HG03378 (cell line): ENCODE results near the gene RGS11.

Source experiments
- ATAC-seq: cut with Tn5 transposase; IDR thresholded peaks from one replicate; pipeline ENCODE4 v1.9.1; 2021; ENCODE audit warnings: mild to moderate bottlenecking, moderate library complexity; ENCODE audit not compliant: unreplicated experiment

RGS11 gene

GRCh38 chr16:296806-297510, 21.2 kb upstream of the RGS11 start:
- no peak for ATAC-seq

DNA sequence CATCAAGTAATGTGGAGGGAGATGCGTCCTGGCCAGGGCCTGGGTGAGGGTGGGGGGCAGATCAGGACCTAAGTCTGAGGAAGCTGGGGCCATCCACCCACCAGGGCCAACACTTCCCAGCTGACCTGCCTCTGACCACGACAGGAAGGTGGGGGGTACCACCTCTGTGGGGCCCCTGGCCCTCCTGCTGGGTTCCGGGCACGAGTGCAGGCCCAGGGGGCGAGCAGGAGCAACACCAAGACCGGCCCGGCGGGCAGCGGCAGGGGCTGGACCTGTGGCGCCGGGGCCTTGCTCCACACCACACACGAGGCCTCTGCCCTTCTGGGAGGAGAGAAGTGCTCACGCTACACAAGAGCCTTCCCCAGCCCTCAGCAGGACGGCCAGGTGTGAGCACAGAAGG, 20.5 kb upstream of the RGS11 start:
- ATAC-seq = no peak

DNA sequence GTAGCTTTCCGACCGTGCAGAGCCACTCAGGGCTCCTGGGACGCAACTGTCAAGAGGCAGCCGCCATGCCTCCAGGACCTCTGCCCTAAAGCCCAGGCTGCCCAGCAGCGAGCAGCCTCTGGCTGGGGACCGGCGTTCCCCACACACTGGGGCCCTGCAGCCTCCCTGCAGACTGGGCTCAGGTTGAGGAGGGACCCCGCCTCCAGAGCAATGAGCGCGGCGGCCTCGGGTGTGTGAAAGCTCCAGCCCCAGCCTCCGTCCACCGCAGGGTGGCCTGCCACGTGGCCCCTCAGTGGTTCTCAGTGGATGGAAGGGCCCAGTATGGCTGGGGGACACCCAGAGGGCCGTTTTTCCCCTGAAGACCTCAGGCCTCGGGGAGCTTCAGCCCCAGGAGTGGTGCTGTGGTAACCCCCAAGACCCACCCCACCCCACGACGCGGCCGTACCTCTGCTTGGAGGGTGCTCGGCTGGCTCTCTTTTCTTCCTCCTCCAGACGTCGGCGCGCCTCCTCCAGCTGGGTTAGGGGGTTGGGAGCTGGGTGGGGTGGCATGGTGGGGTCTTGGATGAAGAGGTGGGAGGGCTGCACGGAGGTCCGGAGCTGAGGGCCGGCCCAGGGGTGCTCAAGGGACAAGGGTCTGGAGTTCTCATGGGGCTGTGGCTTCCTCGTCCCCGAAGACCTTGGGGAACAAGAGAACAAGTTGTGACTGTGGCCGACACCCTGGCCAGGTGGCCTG, 17.5 kb upstream of the RGS11 start:
- ATAC-seq = no peak

- ATAC-seq = no peak
Observed at GRCh38 chr16:291539-291938, 15.8 kb upstream of the RGS11 start.

GRCh38 chr16:290681-291405, 15.1 kb upstream of the RGS11 start:
- no peak for ATAC-seq

GRCh38 chr16:290015-290680, 14.4 kb upstream of the RGS11 start:
- ATAC-seq = no peak

DNA sequence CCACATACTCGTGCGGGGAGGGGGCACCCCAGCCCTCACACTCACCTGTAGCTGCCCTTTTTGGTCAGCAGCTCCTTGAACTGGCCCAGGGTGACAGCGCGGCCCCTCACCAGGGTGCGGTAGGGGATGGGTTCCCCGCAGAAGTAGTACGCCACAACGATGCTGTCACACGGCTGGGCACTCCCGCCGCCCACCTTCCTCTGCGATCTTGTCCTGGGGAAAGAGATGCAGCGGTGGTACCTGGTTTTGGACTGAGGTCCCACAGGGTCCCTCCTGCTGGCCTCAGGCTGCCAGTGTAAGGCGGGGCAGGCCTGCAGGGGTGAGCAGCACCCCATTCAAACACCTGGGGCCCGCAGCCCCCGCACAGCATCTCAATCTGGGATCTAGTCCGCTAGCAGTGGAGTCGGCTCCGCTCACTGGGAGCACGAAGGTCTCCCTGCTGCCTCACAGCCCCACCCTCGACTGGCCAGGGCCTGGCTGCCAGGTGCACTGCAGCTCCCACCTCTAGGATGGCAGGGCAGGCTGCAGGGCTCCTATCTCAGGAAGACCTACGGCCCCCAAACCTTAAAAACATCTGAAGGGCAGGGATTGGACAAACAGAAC, 13.8 kb upstream of the RGS11 start:
- no peak for ATAC-seq

- no peak for ATAC-seq
Observed at GRCh38 chr16:287981-288920, 12.5 kb upstream of the RGS11 start.

- ATAC-seq = no peak
Observed at GRCh38 chr16:287298-287811, 11.6 kb upstream of the RGS11 start.

DNA sequence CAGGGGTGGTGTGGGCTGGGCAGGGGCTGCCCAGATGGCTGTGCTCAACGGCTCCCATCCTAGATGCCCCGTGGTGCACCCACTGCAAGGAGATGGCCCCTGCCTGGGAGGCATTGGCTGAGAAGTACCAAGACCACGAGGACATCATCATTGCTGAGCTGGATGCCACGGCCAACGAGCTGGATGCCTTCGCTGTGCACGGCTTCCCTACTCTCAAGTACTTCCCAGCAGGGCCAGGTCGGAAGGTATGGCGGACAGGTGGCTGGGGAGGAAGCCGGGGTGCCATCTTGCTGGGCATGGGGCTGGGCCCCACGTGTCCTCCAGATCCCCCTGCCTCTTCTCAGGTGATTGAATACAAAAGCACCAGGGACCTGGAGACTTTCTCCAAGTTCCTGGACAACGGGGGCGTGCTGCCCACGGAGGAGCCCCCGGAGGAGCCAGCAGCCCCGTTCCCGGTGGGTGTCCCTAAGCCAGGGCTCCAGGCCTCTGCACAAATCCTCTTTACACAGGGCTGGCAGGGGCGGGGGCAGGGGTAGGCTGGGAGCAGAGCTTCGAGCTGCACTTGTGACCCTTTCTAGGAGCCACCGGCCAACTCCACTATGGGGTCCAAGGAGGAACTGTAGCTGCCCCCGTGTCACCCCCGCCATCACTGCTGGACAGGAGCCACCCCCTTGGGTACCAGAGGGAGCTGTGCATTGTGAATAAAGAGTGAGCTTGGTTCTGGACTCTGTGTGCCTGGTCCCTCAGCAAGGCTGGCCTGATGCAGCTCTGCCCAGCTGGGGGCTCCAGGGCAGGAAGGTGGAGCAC, 10.9 kb upstream of the RGS11 start:
- no peak for ATAC-seq

DNA sequence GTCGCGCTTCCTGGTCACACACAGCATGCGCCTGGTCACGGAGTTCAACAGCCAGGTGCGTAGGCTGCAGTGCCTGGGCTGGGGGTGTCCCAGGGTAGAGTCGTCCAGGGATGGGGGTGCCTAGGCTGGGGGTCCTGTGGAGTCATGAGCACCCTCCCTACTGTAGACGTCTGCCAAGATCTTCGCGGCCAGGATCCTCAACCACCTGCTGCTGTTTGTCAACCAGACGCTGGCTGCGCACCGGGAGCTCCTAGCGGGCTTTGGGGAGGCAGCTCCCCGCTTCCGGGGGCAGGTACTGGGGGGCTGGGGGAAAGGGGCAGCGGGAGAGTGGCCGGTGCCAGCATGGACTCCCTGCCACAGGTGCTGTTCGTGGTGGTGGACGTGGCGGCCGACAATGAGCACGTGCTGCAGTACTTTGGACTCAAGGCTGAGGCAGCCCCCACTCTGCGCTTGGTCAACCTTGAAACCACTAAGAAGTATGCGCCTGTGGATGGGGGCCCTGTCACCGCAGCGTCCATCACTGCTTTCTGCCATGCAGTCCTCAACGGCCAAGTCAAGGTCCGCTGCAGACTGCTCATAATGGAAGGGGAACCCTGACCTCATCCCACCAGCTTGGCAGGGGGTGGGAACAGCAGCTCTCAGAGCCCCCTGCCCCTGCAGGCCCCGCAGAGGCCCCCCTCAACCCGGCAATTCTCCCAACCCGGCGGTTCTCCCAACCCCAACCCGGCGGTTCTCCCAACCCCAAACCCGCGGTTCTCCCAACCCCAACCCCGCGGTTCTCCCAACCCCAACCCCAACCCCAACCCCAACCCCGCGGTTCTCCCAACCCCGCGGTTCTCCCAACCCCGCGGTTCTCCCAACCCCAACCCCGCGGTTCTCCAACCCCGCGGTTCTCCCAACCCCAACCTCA, 9.7 kb upstream of the RGS11 start:
- no peak for ATAC-seq

DNA sequence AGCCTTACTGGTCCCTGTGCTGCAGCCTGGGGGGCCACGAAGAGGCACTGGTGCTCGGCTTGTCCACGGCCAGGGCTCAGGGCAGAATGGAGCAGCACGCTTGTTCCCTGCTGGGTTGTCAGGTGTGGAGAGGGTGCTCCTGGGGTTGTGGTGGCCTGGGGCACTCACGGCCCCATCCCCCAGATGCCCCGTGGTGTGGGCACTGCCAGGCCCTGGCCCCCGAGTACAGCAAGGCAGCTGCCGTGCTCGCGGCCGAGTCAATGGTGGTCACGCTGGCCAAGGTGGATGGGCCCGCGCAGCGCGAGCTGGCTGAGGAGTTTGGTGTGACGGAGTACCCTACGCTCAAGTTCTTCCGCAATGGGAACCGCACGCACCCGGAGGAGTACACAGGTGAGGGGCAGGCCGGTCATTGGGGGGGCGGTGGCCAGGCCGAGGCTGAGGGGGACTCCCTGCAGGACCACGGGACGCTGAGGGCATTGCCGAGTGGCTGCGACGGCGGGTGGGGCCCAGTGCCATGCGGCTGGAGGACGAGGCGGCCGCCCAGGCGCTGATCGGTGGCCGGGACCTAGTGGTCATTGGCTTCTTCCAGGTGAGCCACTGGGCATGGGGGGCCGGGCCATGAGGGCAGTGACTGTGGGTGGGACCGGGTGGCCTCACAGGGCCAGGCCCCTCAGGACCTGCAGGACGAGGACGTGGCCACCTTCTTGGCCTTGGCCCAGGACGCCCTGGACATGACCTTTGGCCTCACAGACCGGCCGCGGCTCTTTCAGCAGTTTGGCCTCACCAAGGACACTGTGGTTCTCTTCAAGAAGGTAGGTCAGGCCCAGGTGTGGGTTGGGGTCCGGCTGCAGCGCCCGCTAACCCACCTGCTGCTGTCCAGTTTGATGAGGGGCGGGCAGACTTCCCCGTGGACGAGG, 8.7 kb upstream of the RGS11 start:
- ATAC-seq = no peak

GRCh38 chr16:283033-283805, 7.5 kb upstream of the RGS11 start, which contains the start of gene PDIA2:
TSS of gene PDIA2 (plus strand) at chr16:283164. CDS start at chr16:283170, 6 bp downstream.
- no peak for ATAC-seq

DNA sequence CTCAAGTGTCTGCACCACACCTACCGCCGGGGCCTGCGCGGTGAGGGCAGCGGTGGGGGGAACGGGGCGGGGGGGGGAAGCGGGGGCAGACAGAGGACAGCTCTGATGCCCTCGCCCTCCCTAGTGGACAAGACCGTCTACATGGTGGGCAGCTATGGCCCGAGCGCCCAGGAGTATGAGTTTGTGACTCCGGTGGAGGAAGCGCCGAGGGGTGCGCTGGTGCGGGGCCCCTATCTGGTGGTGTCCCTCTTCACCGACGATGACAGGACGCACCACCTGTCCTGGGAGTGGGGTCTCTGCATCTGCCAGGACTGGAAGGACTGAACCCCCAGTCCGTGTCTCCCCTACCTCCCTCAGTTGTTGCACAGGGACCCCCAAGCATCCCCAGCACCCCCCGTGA, 6.7 kb upstream of the RGS11 start:
- no peak for ATAC-seq

- no peak for ATAC-seq
Observed at GRCh38 chr16:281660-282255, 6.0 kb upstream of the RGS11 start.
